A549 (cell line): ENCODE data around the gene HPCAL1. TPM values are rescaled to one million over a fixed set of nuclear protein-coding genes. Genes with fewer than 3 reads are reported as not detected.

Experiments
- ATAC-seq, 2 experiments: fragments of 200-7000 bp in 1 of 2; fragments of >200 bp in 1 of 2; cut with Nextera tagmentation in 1 of 2; cut with Tn5 transposase in 1 of 2; 3 replicates each; pipeline versions ENCODE4 v1.8.0 to v1.9.1; 2018 to 2020; ENCODE audit warnings: mild to moderate bottlenecking in 1 of 2, moderate library complexity in 1 of 2
- CTCF ChIA-PET: fragments of 300-600 bp; sonication (Branson Sonifier 250); formaldehyde crosslinking; extraction: SDS; loops from one replicate; lab custom pipeline; 2021; ENCODE audit warnings: antibody characterized with exemption, inconsistent platforms; lab: Yijun Ruan, JAX
- POLR2A ChIA-PET: fragments of 350-600 bp; formaldehyde crosslinking; extraction: SDS; loops from one replicate; lab custom pipeline; 2021; ENCODE audit warnings: antibody characterized with exemption, inconsistent platforms; lab: Yijun Ruan, JAX
- DNase-seq, 2 experiments: peaks; one replicate each; pipeline versions ENCODE4 v3.0.0 to v3.0.0-alpha.2; 2011 to 2016; ENCODE audit warnings: low read depth in 1 of 2, low spot score in 1 of 2
- FAIRE-seq: peaks from 2 replicates; lab custom pipeline; 2011; peaks lifted over from hg19 to GRCh38; lab: Jason Lieb, UNC
- H3K27ac ChIP-seq, 2 experiments: fragments of >200 bp; sonication (Bioruptor Twin); formaldehyde crosslinking; 3 replicates each; pipeline ENCODE4 v1.5.1; 2016 to 2017
- H3K4me1 ChIP-seq: fragments of >200 bp; sonication (Bioruptor Twin); formaldehyde crosslinking; 3 replicates; pipeline ENCODE4 v1.6.1; 2016
- H3K4me2 ChIP-seq: fragments of >200 bp; sonication (Bioruptor Twin); formaldehyde crosslinking; 3 replicates; pipeline ENCODE4 v1.6.1; 2016
- H3K4me3 ChIP-seq: fragments of >200 bp; sonication (Bioruptor Twin); formaldehyde crosslinking; 3 replicates; pipeline ENCODE4 v1.5.1; 2016
- H3K9me3 ChIP-seq: fragments of >200 bp; sonication (Bioruptor Twin); formaldehyde crosslinking; 3 replicates; pipeline ENCODE4 v1.6.1; 2016
- CBX2 ChIP-seq: fragments of 200-600 bp; sonication (generic); IDR thresholded peaks from 2 replicates; pipeline ENCODE4 v1.6.1; 2016; ENCODE audit warnings: low read depth, mild to moderate bottlenecking, borderline replicate concordance
- CEBPB ChIP-seq, 2 experiments: fragments of >200 bp in 1 of 2; sonication (Bioruptor Twin) in 1 of 2; formaldehyde crosslinking in 1 of 2; IDR thresholded peaks; 2 replicates each; pipeline ENCODE4 v1.6.1; 2012 to 2016
- CHD4 ChIP-seq: fragments of 200-600 bp; sonication (generic); IDR thresholded peaks from 2 replicates; pipeline ENCODE4 v1.6.1; 2016; ENCODE audit warnings: antibody characterized with exemption, mild to moderate bottlenecking, borderline replicate concordance
- EHF ChIP-seq: fragments of 250-450 bp; sonication (Bioruptor Pico); IDR thresholded peaks from 2 replicates; pipeline ENCODE4 v1.5.0; 2020; ENCODE audit warnings: mild to moderate bottlenecking
- EHMT2 ChIP-seq: fragments of 200-600 bp; sonication (generic); IDR thresholded peaks from 2 replicates; pipeline ENCODE4 v1.6.1; 2016; ENCODE audit warnings: antibody characterized with exemption, low read depth, mild to moderate bottlenecking, moderate library complexity
- ESRRA ChIP-seq: fragments of 150-350 bp; IDR thresholded peaks from 2 replicates; pipeline ENCODE4 v1.6.1; 2014; ENCODE audit warnings: mild to moderate bottlenecking, low read length, borderline replicate concordance
- HES2 ChIP-seq: fragments of >200 bp; sonication (Bioruptor Twin); formaldehyde crosslinking; IDR thresholded peaks from 2 replicates; pipeline ENCODE4 v1.6.1; 2016
- HMGXB4 ChIP-seq: fragments of 250-450 bp; sonication (Bioruptor Pico); IDR thresholded peaks from 2 replicates; pipeline ENCODE4 v1.5.0; 2021; ENCODE audit warnings: mild to moderate bottlenecking, moderate library complexity, borderline replicate concordance
- JUNB ChIP-seq: fragments of >200 bp; sonication (Bioruptor Twin); formaldehyde crosslinking; IDR thresholded peaks from 2 replicates; pipeline ENCODE4 v1.6.1; 2016
- KDM1A ChIP-seq: fragments of 200-600 bp; sonication (generic); IDR thresholded peaks from 2 replicates; pipeline ENCODE4 v1.6.1; 2016; ENCODE audit warnings: low read depth, mild to moderate bottlenecking
- MAZ ChIP-seq: fragments of 150-350 bp; IDR thresholded peaks from 2 replicates; pipeline ENCODE4 v1.6.1; 2014; ENCODE audit warnings: antibody characterized with exemption, low read depth, low read length, borderline replicate concordance
- MYC ChIP-seq: IDR thresholded peaks from 2 replicates; pipeline ENCODE4 v1.6.1; 2012; ENCODE audit warnings: mild to moderate bottlenecking, inconsistent platforms, low read length, improper control_type of control experiment, borderline replicate concordance
- PHF8 ChIP-seq: fragments of 200-600 bp; sonication (generic); IDR thresholded peaks from 2 replicates; pipeline ENCODE4 v1.6.1; 2016; ENCODE audit warnings: low read depth, mild to moderate bottlenecking, antibody characterized with exemption, moderate library complexity, borderline replicate concordance
- RARB ChIP-seq: fragments of 250-450 bp; sonication (Bioruptor Pico); IDR thresholded peaks from 2 replicates; pipeline ENCODE4 v1.8.0; 2021; ENCODE audit warnings: mild to moderate bottlenecking, moderate library complexity
- RNF2 ChIP-seq: fragments of 200-600 bp; sonication (generic); IDR thresholded peaks from 2 replicates; pipeline ENCODE4 v1.6.1; 2016; ENCODE audit warnings: low read depth, mild to moderate bottlenecking, antibody characterized with exemption, moderate library complexity, borderline replicate concordance
- TFCP2L1 ChIP-seq: fragments of 250-450 bp; sonication (Bioruptor Pico); IDR thresholded peaks from 2 replicates; pipeline ENCODE4 v1.5.0; 2021; ENCODE audit warnings: mild to moderate bottlenecking
- TP53 ChIP-seq: fragments of 250-450 bp; sonication (Bioruptor Pico); IDR thresholded peaks from 2 replicates; pipeline ENCODE4 v1.5.0; 2021; ENCODE audit warnings: mild to moderate bottlenecking, moderate library complexity
- ZC3H11A ChIP-seq: fragments of 450-650 bp; IDR thresholded peaks from 2 replicates; pipeline ENCODE4 v1.6.1; 2014; ENCODE audit warnings: antibody characterized with exemption, mild to moderate bottlenecking
- WGBS: methylation state at CpG from one replicate; pipeline ENCODE4 v1.1.6; 2017; ENCODE audit errors: missing lambda C conversion rate; 5-methylcytosine and 5-hydroxymethylcytosine counted together
- polyA plus RNA-seq, 4 experiments: library from polyadenylated mRNA; depleted of rRNA in 3 of 4; stranded (reverse); fragments of >200 nt; fragmentation: RNase III in 1 of 4; extraction: RNeasy Plus Mini Kit Qiagen cat#74134 plus additional on column Dnase treatment in 1 of 4; gene quantifications; 2 replicates in 3 of 4; 3 replicates in 1 of 4; pipeline ENCODE4 v1.2.3, GENCODE V29; 2011 to 2017
- TF ChIP-seq, protein P1 (sequence below): IDR thresholded peaks from 2 replicates; pipeline ENCODE4 v1.6.1; 2012; ENCODE audit warnings: low read depth, borderline replicate concordance
- TF ChIP-seq, protein P2 (sequence below): fragments of 450-650 bp; IDR thresholded peaks from 2 replicates; pipeline ENCODE4 v1.6.1; 2014; ENCODE audit warnings: antibody characterized with exemption

HPCAL1 gene
- polyA plus RNA-seq, 2 of the 4 experiments (the other 2 are of a cell fraction) = 44.4 to 66.4 TPM

GRCh38 chr2:10365412-10365811, 62.7 kb downstream of the HPCAL1 start:
- Histone ChIP-seq H3K4me3 (no peak overlapping the region), H3K4me2 (no peak overlapping the region), H3K27ac (no peak overlapping the region), H3K4me1 (peaks cover 8% of the 10 kb centered on the region; the same call in 2 of the 3 replicates), H3K9me3 (no peaks in the 10 kb centered on the region)
- 87% methylated on average over 10 of the region's 12 CpGs for WGBS
- DNase-seq (no peak), ATAC-seq (no peak), FAIRE-seq (no peak)
- ChIA-PET POLR2A (no interaction called here), CTCF (interaction anchor here (0.7 to 5.2 kb wide), 5 partner anchors 12 to 98 kb away, joined by 3 to 38 read pairs (median 3); no protein-coding TSS in a partner anchor)
- no peak for TF ChIP-seq TP53 (CRISPR knock-in tag)
- no peak for TF ChIP-seq TFCP2L1
- TF ChIP-seq CEBPB (IDR thresholded peaks at IDR 0.05) = no peak
- TF ChIP-seq KDM1A = no peak
- no peak for TF ChIP-seq CBX2
- no peak for TF ChIP-seq HES2
- TF ChIP-seq ESRRA = no peak

- H3K4me2 ChIP-seq = no peak overlapping the region
- 90% methylated on average over 15 of the region's 15 CpGs for WGBS
- no peak overlapping the region for H3K4me3 ChIP-seq
- H3K4me1 ChIP-seq = peaks cover 8% of the 10 kb centered on the region; the same call in 2 of the 3 replicates
- no peak for DNase-seq
- POLR2A ChIA-PET = no interaction called here
- TF ChIP-seq, protein P1, sequence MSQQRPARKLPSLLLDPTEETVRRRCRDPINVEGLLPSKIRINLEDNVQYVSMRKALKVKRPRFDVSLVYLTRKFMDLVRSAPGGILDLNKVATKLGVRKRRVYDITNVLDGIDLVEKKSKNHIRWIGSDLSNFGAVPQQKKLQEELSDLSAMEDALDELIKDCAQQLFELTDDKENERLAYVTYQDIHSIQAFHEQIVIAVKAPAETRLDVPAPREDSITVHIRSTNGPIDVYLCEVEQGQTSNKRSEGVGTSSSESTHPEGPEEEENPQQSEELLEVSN = no peak
- TF ChIP-seq EHMT2 = no peak
- TF ChIP-seq, protein P2, sequence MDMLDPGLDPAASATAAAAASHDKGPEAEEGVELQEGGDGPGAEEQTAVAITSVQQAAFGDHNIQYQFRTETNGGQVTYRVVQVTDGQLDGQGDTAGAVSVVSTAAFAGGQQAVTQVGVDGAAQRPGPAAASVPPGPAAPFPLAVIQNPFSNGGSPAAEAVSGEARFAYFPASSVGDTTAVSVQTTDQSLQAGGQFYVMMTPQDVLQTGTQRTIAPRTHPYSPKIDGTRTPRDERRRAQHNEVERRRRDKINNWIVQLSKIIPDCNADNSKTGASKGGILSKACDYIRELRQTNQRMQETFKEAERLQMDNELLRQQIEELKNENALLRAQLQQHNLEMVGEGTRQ = no peak
- TF ChIP-seq RARB (CRISPR knock-in tag) = no peak
- no peak for TF ChIP-seq MYC
- no peak for TF ChIP-seq EHF (CRISPR knock-in tag)
- TF ChIP-seq ZC3H11A = no peak
- no peak for TF ChIP-seq HMGXB4 (CRISPR knock-in tag)
- no peak for TF ChIP-seq PHF8
- no peak for TF ChIP-seq RNF2
- no peak for TF ChIP-seq CHD4
- no peak for TF ChIP-seq MAZ
- TF ChIP-seq JUNB = no peak
- CTCF ChIA-PET = interaction anchor here (0.6 to 2.2 kb wide), 5 partner anchors 13 to 367 kb away, joined by 3 to 8 read pairs (median 3); no protein-coding TSS in a partner anchor
- no peaks in the 10 kb centered on the region for H3K9me3 ChIP-seq
- no peak; a peak in 1 of 6 replicates for ATAC-seq
- no peak for FAIRE-seq
- no peak overlapping the region for H3K27ac ChIP-seq
Observed at GRCh38 chr2:10366601-10367270, 64.0 kb downstream of the HPCAL1 start.
